ENCODE measurements around the gene EPS8L2. TPM values are rescaled to one million over a fixed set of nuclear protein-coding genes. Genes with fewer than 3 reads are reported as not detected.

Gene EPS8L2
- total RNA-seq, 1 donor: 47.9 TPM

GRCh38 chr11:708511-708910 is 2.5 kb downstream of the EPS8L2 start:
- TF ChIP-seq, protein P1, sequence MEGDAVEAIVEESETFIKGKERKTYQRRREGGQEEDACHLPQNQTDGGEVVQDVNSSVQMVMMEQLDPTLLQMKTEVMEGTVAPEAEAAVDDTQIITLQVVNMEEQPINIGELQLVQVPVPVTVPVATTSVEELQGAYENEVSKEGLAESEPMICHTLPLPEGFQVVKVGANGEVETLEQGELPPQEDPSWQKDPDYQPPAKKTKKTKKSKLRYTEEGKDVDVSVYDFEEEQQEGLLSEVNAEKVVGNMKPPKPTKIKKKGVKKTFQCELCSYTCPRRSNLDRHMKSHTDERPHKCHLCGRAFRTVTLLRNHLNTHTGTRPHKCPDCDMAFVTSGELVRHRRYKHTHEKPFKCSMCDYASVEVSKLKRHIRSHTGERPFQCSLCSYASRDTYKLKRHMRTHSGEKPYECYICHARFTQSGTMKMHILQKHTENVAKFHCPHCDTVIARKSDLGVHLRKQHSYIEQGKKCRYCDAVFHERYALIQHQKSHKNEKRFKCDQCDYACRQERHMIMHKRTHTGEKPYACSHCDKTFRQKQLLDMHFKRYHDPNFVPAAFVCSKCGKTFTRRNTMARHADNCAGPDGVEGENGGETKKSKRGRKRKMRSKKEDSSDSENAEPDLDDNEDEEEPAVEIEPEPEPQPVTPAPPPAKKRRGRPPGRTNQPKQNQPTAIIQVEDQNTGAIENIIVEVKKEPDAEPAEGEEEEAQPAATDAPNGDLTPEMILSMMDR (IDR thresholded peaks at IDR 0.05; ENCODE audit: insufficient read depth, low read length): no peak
- H3K4me3 ChIP-seq (ENCODE audit: low read depth, low read length): no peak overlapping the region
- no peak for DNase-seq (ENCODE audit: low read depth)

- H3K4me3 ChIP-seq (ENCODE audit: low read depth, low read length): no peak overlapping the region
- no peak for DNase-seq (ENCODE audit: low read depth)
- TF ChIP-seq, protein P1 (IDR thresholded peaks at IDR 0.05; ENCODE audit: insufficient read depth, low read length): no peak
Observed at GRCh38 chr11:709109-709997, 3.3 kb downstream of the EPS8L2 start.

DNA sequence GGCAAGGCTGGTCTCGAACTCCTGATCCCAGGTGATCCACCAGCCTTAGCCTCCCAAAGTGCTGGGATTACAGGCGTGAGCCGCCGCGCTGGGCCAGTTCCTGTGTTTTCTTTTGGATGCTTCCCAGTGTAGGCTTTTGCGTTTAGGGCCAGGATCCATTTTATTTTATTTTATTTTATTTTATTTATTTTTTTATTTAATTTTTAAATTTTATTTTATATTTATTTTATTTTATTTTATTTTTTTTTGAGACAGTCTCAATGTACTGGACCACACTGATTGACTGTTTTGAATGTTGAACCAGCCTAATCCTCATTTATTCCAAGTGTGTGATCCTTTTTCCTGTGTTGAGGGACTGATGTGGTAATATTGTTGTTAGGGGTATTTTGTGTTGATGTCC is 8.4 kb downstream of the EPS8L2 start:
- TF ChIP-seq, protein P1 (IDR thresholded peaks at IDR 0.05; ENCODE audit: insufficient read depth, low read length): no peak

GRCh38 chr11:719214-720016 is 13.4 kb downstream of the EPS8L2 start:
- TF ChIP-seq, protein P1 (IDR thresholded peaks at IDR 0.05; ENCODE audit: insufficient read depth, low read length): no peak
- DNase-seq (ENCODE audit: low read depth): no peak
- H3K4me3 ChIP-seq (ENCODE audit: low read depth, low read length): no peak overlapping the region

More for the DNA sequence above, 8.4 kb downstream of the EPS8L2 start:
- H3K4me3 ChIP-seq (ENCODE audit: low read depth, low read length): no peak overlapping the region
- no peak for DNase-seq (ENCODE audit: low read depth)

GRCh38 chr11:720017-720641 is 14.1 kb downstream of the EPS8L2 start:
- no peak overlapping the region for H3K4me3 ChIP-seq (ENCODE audit: low read depth, low read length)
- no peak for DNase-seq (ENCODE audit: low read depth)
- TF ChIP-seq, protein P1 (IDR thresholded peaks at IDR 0.05; ENCODE audit: insufficient read depth, low read length): no peak

DNA sequence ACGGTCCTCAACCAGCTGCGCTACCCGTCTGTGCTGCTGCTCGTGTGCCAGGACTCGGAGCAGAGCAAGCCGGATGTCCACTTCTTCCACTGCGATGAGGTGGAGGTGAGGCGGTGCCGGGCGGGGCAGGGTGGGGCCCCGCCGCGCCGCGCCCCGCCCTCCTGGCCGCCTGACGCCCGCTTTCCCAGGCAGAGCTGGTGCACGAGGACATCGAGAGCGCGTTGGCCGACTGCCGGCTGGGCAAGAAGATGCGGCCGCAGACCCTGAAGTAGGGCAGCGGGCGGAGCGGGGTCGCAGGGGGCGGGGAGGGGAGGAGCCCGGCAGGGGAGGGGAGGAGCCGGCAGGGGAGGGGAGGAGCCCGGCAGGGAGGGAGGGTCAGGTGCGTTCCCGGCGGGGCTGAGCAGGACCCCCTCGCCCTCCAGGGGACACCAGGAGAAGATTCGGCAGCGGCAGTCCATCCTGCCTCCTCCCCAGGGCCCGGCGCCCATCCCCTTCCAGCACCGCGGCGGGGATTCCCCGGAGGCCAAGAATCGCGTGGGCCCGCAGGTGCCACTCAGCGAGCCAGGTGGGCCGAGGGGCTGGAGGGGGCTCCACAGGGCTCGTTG is 14.7 kb downstream of the EPS8L2 start:
- no peak overlapping the region for H3K4me3 ChIP-seq (ENCODE audit: low read depth, low read length)
- TF ChIP-seq, protein P1 (IDR thresholded peaks at IDR 0.05; ENCODE audit: insufficient read depth, low read length): no peak
- no peak for DNase-seq (ENCODE audit: low read depth)

All from fibroblast of the aortic adventitia (primary cell).